Measurements from ENCODE around the gene NTM. TPM values are rescaled to one million over a fixed set of nuclear protein-coding genes. Genes with fewer than 3 reads are reported as not detected.

The NTM gene
- total RNA-seq, 1 experiment from 2014 or later = 16.4 TPM

DNA sequence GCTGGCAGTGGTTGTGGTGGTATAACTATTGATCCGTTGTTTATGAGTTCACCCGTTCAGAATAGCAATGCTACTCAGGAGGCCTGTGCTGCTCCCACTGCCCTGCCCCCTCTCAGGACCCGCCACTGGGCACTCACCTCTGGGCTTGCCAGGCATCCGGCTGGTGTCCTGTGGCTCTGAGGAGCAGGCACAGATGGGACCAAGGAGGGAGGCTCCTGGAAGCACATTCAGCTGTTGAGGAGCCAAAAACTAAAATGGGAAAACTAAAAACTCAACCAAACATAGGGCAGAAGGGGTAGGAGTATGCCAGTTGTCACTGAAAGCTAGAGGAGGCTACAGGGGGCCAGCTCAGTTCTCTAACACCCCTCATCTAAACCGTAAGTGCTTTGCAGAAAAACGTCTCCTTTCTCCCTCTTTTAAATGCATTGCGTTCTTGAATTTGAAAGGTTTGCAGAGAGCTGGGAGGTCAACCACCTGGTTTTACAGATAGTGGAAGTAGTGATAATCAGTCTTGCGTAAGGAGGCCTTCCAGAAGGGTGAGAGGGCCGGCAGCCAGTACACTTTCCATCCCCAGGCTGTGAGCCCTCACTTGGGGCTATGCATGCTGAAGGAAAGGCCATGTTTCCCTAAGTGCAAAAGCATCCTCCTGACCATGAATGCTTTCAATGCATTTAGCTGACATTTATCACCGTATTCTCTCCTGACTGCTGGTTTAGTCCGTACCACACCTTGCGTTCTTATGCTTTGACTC, 547.4 kb downstream of the NTM start (continued):
- TF ChIP-seq ATF1 (CRISPR knock-in tag; IDR thresholded peaks at IDR 0.05) (no peak), JUN (CRISPR knock-in tag; IDR thresholded peaks at IDR 0.05) (no peak), GABPB1 (CRISPR knock-in tag; IDR thresholded peaks at IDR 0.05) (no peak)
- TF ChIP-seq, protein P1, sequence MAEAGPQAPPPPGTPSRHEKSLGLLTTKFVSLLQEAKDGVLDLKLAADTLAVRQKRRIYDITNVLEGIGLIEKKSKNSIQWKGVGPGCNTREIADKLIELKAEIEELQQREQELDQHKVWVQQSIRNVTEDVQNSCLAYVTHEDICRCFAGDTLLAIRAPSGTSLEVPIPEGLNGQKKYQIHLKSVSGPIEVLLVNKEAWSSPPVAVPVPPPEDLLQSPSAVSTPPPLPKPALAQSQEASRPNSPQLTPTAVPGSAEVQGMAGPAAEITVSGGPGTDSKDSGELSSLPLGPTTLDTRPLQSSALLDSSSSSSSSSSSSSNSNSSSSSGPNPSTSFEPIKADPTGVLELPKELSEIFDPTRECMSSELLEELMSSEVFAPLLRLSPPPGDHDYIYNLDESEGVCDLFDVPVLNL (CRISPR knock-in tag; IDR thresholded peaks at IDR 0.05; ENCODE audit: borderline replicate concordance, low read depth) = no peak

DNA sequence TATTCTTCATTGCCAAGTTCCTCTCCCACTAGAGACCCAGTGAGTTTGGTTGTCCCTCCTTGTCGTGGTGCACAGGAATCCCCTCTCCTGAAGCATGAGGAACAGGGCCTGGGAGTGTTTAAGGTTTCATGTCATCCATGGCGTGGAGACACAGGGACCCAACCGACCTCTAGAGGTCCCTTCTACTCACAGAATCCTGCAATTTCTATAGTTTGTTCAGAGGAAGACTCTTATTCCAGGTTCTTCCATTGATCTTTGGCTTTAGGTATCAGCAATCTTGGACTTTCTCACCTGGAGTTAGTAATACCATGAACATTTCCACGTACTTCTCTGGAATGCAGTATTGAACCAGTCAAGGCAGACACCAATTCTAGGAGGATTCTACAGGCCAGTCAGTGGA, 548.2 kb downstream of the NTM start:
- peaks cover 22% of the 10 kb centered on the region for H3K4me1 Mint-ChIP-seq

DNA sequence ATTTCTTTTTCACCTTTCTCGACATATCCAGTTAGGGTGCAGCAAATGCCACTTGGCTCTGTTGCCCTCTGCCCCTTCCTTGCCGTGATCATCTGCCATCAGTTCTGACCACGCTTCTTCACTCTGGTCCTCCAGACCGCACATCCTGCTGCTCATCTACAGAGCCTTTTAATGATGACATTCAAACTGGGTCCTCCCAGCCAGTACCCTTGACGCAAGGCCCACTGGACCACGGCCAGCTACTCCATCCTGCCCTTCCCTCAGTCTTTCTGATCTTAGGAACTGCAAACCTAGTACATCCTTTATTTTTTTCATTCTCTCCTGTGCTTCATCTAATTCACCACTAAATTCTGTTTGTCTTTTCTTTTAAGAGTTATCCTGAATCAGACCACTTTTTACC, 551.8 kb downstream of the NTM start:
- POLR2A ChIA-PET = no interaction called here
- ATAC-seq (no peak), DNase-seq (ENCODE audit: low spot score) (no peak)
- Mint-ChIP-seq H3K27me3 (ENCODE audit: low read depth) (peaks cover under 1% of the 10 kb centered on the region), H3K36me3 (no peaks in the 10 kb centered on the region), H3K4me1 (peaks cover 33% of the 10 kb centered on the region), H3K27ac (no peak overlapping the region), H3K9me3 (no peaks in the 10 kb centered on the region), H3K4me3 (no peak overlapping the region)
- CTCF ChIA-PET = no interaction called here
- TF ChIP-seq, protein P2, sequence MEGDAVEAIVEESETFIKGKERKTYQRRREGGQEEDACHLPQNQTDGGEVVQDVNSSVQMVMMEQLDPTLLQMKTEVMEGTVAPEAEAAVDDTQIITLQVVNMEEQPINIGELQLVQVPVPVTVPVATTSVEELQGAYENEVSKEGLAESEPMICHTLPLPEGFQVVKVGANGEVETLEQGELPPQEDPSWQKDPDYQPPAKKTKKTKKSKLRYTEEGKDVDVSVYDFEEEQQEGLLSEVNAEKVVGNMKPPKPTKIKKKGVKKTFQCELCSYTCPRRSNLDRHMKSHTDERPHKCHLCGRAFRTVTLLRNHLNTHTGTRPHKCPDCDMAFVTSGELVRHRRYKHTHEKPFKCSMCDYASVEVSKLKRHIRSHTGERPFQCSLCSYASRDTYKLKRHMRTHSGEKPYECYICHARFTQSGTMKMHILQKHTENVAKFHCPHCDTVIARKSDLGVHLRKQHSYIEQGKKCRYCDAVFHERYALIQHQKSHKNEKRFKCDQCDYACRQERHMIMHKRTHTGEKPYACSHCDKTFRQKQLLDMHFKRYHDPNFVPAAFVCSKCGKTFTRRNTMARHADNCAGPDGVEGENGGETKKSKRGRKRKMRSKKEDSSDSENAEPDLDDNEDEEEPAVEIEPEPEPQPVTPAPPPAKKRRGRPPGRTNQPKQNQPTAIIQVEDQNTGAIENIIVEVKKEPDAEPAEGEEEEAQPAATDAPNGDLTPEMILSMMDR (IDR thresholded peaks at IDR 0.05) = no peak
- TF ChIP-seq, protein P3, sequence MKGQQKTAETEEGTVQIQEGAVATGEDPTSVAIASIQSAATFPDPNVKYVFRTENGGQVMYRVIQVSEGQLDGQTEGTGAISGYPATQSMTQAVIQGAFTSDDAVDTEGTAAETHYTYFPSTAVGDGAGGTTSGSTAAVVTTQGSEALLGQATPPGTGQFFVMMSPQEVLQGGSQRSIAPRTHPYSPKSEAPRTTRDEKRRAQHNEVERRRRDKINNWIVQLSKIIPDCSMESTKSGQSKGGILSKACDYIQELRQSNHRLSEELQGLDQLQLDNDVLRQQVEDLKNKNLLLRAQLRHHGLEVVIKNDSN (CRISPR knock-in tag; IDR thresholded peaks at IDR 0.05) = no peak
- TF ChIP-seq TEAD1 (CRISPR knock-in tag; IDR thresholded peaks at IDR 0.05) (no peak), ZNF671 (CRISPR knock-in tag; IDR thresholded peaks at IDR 0.05) (no peak), OVOL2 (CRISPR knock-in tag; IDR thresholded peaks at IDR 0.05; ENCODE audit: borderline replicate concordance) (no peak), ZNF416 (CRISPR knock-in tag; IDR thresholded peaks at IDR 0.05) (no peak), SOX15 (CRISPR knock-in tag; IDR thresholded peaks at IDR 0.05) (no peak), KAT7 (CRISPR knock-in tag; IDR thresholded peaks at IDR 0.05; ENCODE audit: borderline replicate concordance) (no peak), GTF2I (CRISPR knock-in tag; conservative IDR thresholded peaks at IDR 0.05) (no peak), TEAD4 (CRISPR knock-in tag; IDR thresholded peaks at IDR 0.05) (no peak), PRRX2 (CRISPR knock-in tag; IDR thresholded peaks at IDR 0.05) (no peak)
- TF ChIP-seq, protein P4, sequence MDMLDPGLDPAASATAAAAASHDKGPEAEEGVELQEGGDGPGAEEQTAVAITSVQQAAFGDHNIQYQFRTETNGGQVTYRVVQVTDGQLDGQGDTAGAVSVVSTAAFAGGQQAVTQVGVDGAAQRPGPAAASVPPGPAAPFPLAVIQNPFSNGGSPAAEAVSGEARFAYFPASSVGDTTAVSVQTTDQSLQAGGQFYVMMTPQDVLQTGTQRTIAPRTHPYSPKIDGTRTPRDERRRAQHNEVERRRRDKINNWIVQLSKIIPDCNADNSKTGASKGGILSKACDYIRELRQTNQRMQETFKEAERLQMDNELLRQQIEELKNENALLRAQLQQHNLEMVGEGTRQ (CRISPR knock-in tag; IDR thresholded peaks at IDR 0.05) = no peak
- TF ChIP-seq, protein P5, sequence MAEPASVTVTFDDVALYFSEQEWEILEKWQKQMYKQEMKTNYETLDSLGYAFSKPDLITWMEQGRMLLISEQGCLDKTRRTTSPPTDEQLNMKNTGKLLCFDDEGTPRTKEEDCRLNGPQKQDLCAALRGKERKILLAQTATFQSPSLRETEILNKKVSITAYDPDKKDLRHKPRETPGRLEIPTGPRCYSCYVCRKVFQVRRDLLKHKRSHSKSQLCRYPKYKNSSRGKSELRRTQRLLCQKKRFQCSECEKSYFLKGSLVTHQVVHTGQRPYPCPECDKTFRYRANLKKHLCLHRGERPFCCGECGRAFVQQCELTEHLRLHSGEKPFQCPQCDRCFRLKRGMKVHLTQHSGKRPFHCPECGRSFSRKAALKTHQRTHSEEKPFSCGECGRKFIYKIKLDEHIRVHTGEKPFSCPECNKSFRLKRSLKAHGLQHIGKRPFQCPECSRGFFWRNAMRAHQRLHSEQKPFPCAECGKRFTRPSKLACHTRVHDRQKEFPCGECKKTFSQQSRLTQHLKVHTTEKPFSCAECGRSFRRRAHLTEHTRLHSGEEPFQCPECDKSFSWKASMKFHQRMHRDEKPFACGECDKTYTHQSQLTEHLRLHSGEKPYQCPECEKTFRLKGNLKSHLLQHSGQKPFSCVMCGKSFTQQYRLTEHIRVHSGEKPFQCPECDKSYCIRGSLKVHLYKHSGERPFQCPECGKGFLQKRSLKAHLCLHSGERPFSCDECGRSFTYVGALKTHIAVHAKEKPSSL (CRISPR knock-in tag; conservative IDR thresholded peaks at IDR 0.05) = no peak
- TF ChIP-seq, protein P6, sequence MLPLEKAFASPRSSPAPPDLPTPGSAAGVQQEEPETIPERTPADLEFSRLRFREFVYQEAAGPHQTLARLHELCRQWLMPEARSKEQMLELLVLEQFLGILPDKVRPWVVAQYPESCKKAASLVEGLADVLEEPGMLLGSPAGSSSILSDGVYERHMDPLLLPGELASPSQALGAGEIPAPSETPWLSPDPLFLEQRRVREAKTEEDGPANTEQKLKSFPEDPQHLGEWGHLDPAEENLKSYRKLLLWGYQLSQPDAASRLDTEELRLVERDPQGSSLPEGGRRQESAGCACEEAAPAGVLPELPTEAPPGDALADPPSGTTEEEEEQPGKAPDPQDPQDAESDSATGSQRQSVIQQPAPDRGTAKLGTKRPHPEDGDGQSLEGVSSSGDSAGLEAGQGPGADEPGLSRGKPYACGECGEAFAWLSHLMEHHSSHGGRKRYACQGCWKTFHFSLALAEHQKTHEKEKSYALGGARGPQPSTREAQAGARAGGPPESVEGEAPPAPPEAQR (CRISPR knock-in tag; IDR thresholded peaks at IDR 0.05) = no peak

More for the DNA sequence above, 548.2 kb downstream of the NTM start:
- no peak for TF ChIP-seq ZNF671 (CRISPR knock-in tag; IDR thresholded peaks at IDR 0.05)
- no peak for TF ChIP-seq ZNF219 (CRISPR knock-in tag; IDR thresholded peaks at IDR 0.05; ENCODE audit: borderline replicate concordance)
- TF ChIP-seq ZNF263 (CRISPR knock-in tag; IDR thresholded peaks at IDR 0.05; ENCODE audit: low read depth) = no peak
- no peak for TF ChIP-seq FOXJ3 (CRISPR knock-in tag; IDR thresholded peaks at IDR 0.05; ENCODE audit: borderline replicate concordance)
- TF ChIP-seq, protein P7, sequence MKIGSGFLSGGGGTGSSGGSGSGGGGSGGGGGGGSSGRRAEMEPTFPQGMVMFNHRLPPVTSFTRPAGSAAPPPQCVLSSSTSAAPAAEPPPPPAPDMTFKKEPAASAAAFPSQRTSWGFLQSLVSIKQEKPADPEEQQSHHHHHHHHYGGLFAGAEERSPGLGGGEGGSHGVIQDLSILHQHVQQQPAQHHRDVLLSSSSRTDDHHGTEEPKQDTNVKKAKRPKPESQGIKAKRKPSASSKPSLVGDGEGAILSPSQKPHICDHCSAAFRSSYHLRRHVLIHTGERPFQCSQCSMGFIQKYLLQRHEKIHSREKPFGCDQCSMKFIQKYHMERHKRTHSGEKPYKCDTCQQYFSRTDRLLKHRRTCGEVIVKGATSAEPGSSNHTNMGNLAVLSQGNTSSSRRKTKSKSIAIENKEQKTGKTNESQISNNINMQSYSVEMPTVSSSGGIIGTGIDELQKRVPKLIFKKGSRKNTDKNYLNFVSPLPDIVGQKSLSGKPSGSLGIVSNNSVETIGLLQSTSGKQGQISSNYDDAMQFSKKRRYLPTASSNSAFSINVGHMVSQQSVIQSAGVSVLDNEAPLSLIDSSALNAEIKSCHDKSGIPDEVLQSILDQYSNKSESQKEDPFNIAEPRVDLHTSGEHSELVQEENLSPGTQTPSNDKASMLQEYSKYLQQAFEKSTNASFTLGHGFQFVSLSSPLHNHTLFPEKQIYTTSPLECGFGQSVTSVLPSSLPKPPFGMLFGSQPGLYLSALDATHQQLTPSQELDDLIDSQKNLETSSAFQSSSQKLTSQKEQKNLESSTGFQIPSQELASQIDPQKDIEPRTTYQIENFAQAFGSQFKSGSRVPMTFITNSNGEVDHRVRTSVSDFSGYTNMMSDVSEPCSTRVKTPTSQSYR (CRISPR knock-in tag; IDR thresholded peaks at IDR 0.05) = no peak
- no peak for TF ChIP-seq GABPB1 (CRISPR knock-in tag; IDR thresholded peaks at IDR 0.05)
- TF ChIP-seq NR3C1 (CRISPR knock-in tag; conservative IDR thresholded peaks at IDR 0.05; ENCODE audit: low read depth) = no peak
- TF ChIP-seq ZNF121 (CRISPR knock-in tag; IDR thresholded peaks at IDR 0.05) = no peak
- TF ChIP-seq SP1 (CRISPR knock-in tag; conservative IDR thresholded peaks at IDR 0.05) = no peak
- ATAC-seq (no peak), DNase-seq (ENCODE audit: low spot score) (no peak)
- Mint-ChIP-seq H3K4me3 (no peak overlapping the region), H3K27ac (no peak overlapping the region), H3K36me3 (no peaks in the 10 kb centered on the region), H3K9me3 (no peaks in the 10 kb centered on the region), H3K27me3 (ENCODE audit: low read depth) (peaks cover 13% of the 10 kb centered on the region)
- CTCF ChIA-PET = interaction anchor here (0.6 to 2.8 kb wide), 5 partner anchors 51 to 625 kb away, joined by 3 to 12 read pairs (median 6); no protein-coding TSS in a partner anchor
- POLR2A ChIA-PET = no interaction called here
